ENCODE measurements around the gene NFIX. TPM values are rescaled to one million over a fixed set of nuclear protein-coding genes. Genes with fewer than 3 reads are reported as not detected.

The NFIX gene
- total and polyA plus RNA-seq, 2 of the 13 experiments (the other 11 are each of a cell fraction or from before 2014, with no cell fraction given): 3.4 to 5.4 TPM

GRCh38 chr19:13083627-13084026, 88.4 kb downstream of the NFIX start:
- H4K20me1 ChIP-seq (ENCODE audit: insufficient read depth, low read length): no peaks in the 10 kb centered on the region
- TF ChIP-seq ZHX2 (IDR thresholded peaks at IDR 0.05; ENCODE audit: low read depth) (no peak), ZHX2 (CRISPR knock-in tag; IDR thresholded peaks at IDR 0.05; ENCODE audit: borderline replicate concordance) (no peak), ZSCAN31 (CRISPR knock-in tag; IDR thresholded peaks at IDR 0.05; ENCODE audit: low read depth) (no peak), RNF2 (conservative IDR thresholded peaks at IDR 0.05; ENCODE audit: low read depth) (no peak), EP300 (IDR thresholded peaks at IDR 0.05; ENCODE audit: low read depth in 2 of 2, low read length in 2 of 2) (no peak), EP300 (CRISPR knock-in tag; IDR thresholded peaks at IDR 0.05; ENCODE audit: borderline replicate concordance) (no peak), REXO4 (CRISPR knock-in tag; IDR thresholded peaks at IDR 0.05; ENCODE audit: borderline replicate concordance) (no peak), THAP9 (CRISPR knock-in tag; IDR thresholded peaks at IDR 0.05; ENCODE audit: borderline replicate concordance) (no peak), LRRFIP1 (CRISPR knock-in tag; conservative IDR thresholded peaks at IDR 0.05) (no peak), ZNF136 (CRISPR knock-in tag; IDR thresholded peaks at IDR 0.05; ENCODE audit: low read depth) (no peak)
- ATAC-seq (no peak), DNase-seq (ENCODE audit: low spot score) (no peak), FAIRE-seq (no peak)
- no peaks in the 10 kb centered on the region for H3K9me3 ChIP-seq (ENCODE audit: low read length)
- H3K4me2 ChIP-seq (ENCODE audit: low read depth, low read length): no peak overlapping the region
- H3K27ac ChIP-seq (ENCODE audit: extremely low read length, insufficient read depth, low read length): no peak overlapping the region
- intact Hi-C loops (cut with micrococcal nuclease; ENCODE audit: unreplicated experiment) (no loop called here), in situ Hi-C loops (cut with HindIII; ENCODE audit: extremely low pct_ligation_motif_present, low pct_unique_long_range_greater_than_20kb) (no loop called here)
- ChIA-PET POLR2A (no interaction called here), CTCF (ENCODE audit: low intra/inter-chr PET ratio, low total read pairs) (no interaction called here)
- no peak overlapping the region for H3K4me3 ChIP-seq (replicated peaks in 1 of 3; ENCODE audit: insufficient read depth in 1 of 3, low read depth in 2 of 3, low read length in 3 of 3)
- BruUV-seq (replicated peaks): no TSS peak
- no peak overlapping the region for H2AFZ ChIP-seq (ENCODE audit: low read length)
- H3K4me1 ChIP-seq (ENCODE audit: insufficient read depth, low read length): peaks cover 11% of the 10 kb centered on the region
- H3K27me3 ChIP-seq (ENCODE audit: control insufficient read depth in 1 of 2, insufficient read depth in 2 of 2, low read length in 2 of 2): no peaks in the 10 kb centered on the region
- peaks cover 7 to 32% of the 10 kb centered on the region in 2 experiments; a peak in 4 of 5 replicates for H3K36me3 ChIP-seq (replicated peaks in 1 of 2; ENCODE audit: control insufficient read depth in 1 of 2, insufficient read depth in 2 of 2, low read length in 2 of 2)
- no peak overlapping the region for H3K9ac ChIP-seq (ENCODE audit: insufficient read depth, low read depth, low read length)
- no peaks in the 10 kb centered on the region for H3K79me2 ChIP-seq (ENCODE audit: insufficient read depth, low read length)
- 67% methylated on average over 3 of the region's 9 CpGs for WGBS (ENCODE audit: low lambda C conversion rate)
